ENCODE measurements around the gene PRRT3. TPM values are rescaled to one million over a fixed set of nuclear protein-coding genes. Genes with fewer than 3 reads are reported as not detected.
A peak's percentile ranks its signal among the peaks of the same experiment; 100 is the strongest.
"Not testable (repeated sequence)": the region's sequence is repeated elsewhere in the genome, so short reads cannot be mapped to it uniquely, and the experiment has no call there.

The PRRT3 gene
- total and polyA plus RNA-seq, 2 of the 13 experiments (the other 11 are each of a cell fraction or from before 2014, with no cell fraction given) = 0.22 to 0.44 TPM

DNA sequence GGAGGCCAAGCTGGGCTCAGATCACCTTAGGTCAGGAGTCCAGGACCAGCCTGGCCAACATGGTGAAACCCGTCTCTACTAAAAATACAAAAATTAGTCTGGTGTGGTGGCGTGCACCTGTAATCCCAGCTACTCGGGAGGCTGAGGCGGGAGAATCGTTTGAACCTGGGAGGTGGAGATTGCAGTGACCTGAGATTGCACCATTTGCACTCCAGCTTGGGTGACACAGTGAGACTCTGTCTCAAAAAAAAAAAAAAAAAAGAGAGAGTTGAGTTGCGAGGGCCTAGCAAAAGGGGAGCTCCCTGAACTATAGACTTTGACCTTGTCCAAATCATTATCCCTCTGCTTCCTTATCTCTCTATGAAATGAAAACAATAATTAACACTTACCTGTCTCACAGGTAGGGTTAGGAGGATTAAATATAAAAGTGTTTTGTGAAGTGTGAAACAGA, 51.2 kb downstream of the PRRT3 start (continued):
- peak; percentile 17; the same call in 1 of the 2 replicates for TF ChIP-seq CREB1 (IDR thresholded peaks at IDR 0.05)
- peak; percentile 69 for TF ChIP-seq CREB1 (CRISPR knock-in tag; IDR thresholded peaks at IDR 0.05)
- TF ChIP-seq MED13 (CRISPR knock-in tag; IDR thresholded peaks at IDR 0.05) = 0 out of 2 replicates have a peak, but pooled peaks have one; percentile 49
- TF ChIP-seq ZNF670 (CRISPR knock-in tag; IDR thresholded peaks at IDR 0.05; ENCODE audit: borderline replicate concordance) = 0 out of 2 replicates have a peak, but pooled peaks have one; percentile 19
- peak; percentile 23; the same call in 1 of the 2 replicates for TF ChIP-seq MEF2D (CRISPR knock-in tag; IDR thresholded peaks at IDR 0.05)
- 0 out of 2 replicates have a peak, but pooled peaks have one; percentile 31 for TF ChIP-seq ZNF543 (CRISPR knock-in tag; IDR thresholded peaks at IDR 0.05)
- TF ChIP-seq, protein P1, sequence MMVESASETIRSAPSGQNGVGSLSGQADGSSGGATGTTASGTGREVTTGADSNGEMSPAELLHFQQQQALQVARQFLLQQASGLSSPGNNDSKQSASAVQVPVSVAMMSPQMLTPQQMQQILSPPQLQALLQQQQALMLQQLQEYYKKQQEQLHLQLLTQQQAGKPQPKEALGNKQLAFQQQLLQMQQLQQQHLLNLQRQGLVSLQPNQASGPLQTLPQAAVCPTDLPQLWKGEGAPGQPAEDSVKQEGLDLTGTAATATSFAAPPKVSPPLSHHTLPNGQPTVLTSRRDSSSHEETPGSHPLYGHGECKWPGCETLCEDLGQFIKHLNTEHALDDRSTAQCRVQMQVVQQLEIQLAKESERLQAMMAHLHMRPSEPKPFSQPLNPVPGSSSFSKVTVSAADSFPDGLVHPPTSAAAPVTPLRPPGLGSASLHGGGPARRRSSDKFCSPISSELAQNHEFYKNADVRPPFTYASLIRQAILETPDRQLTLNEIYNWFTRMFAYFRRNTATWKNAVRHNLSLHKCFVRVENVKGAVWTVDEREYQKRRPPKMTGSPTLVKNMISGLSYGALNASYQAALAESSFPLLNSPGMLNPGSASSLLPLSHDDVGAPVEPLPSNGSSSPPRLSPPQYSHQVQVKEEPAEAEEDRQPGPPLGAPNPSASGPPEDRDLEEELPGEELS (CRISPR knock-in tag; IDR thresholded peaks at IDR 0.05) = peak; percentile 41; the same call in 1 of the 2 replicates
- TF ChIP-seq, protein P2, sequence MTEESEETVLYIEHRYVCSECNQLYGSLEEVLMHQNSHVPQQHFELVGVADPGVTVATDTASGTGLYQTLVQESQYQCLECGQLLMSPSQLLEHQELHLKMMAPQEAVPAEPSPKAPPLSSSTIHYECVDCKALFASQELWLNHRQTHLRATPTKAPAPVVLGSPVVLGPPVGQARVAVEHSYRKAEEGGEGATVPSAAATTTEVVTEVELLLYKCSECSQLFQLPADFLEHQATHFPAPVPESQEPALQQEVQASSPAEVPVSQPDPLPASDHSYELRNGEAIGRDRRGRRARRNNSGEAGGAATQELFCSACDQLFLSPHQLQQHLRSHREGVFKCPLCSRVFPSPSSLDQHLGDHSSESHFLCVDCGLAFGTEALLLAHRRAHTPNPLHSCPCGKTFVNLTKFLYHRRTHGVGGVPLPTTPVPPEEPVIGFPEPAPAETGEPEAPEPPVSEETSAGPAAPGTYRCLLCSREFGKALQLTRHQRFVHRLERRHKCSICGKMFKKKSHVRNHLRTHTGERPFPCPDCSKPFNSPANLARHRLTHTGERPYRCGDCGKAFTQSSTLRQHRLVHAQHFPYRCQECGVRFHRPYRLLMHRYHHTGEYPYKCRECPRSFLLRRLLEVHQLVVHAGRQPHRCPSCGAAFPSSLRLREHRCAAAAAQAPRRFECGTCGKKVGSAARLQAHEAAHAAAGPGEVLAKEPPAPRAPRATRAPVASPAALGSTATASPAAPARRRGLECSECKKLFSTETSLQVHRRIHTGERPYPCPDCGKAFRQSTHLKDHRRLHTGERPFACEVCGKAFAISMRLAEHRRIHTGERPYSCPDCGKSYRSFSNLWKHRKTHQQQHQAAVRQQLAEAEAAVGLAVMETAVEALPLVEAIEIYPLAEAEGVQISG (CRISPR knock-in tag; IDR thresholded peaks at IDR 0.05) = peak; percentile 73
- TF ChIP-seq, protein P3, sequence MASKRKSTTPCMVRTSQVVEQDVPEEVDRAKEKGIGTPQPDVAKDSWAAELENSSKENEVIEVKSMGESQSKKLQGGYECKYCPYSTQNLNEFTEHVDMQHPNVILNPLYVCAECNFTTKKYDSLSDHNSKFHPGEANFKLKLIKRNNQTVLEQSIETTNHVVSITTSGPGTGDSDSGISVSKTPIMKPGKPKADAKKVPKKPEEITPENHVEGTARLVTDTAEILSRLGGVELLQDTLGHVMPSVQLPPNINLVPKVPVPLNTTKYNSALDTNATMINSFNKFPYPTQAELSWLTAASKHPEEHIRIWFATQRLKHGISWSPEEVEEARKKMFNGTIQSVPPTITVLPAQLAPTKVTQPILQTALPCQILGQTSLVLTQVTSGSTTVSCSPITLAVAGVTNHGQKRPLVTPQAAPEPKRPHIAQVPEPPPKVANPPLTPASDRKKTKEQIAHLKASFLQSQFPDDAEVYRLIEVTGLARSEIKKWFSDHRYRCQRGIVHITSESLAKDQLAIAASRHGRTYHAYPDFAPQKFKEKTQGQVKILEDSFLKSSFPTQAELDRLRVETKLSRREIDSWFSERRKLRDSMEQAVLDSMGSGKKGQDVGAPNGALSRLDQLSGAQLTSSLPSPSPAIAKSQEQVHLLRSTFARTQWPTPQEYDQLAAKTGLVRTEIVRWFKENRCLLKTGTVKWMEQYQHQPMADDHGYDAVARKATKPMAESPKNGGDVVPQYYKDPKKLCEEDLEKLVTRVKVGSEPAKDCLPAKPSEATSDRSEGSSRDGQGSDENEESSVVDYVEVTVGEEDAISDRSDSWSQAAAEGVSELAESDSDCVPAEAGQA (IDR thresholded peaks at IDR 0.05; ENCODE audit: low read depth) = 0 out of 2 replicates have a peak, but pooled peaks have one; percentile 26
- TF ChIP-seq, protein P3 (CRISPR knock-in tag; IDR thresholded peaks at IDR 0.05; ENCODE audit: borderline replicate concordance) = not testable (repeated sequence)
- TF ChIP-seq TEAD3 (CRISPR knock-in tag; optimal IDR thresholded peaks at IDR 0.05; ENCODE audit: borderline replicate concordance) = peak; percentile 60
- TF ChIP-seq RFXAP (CRISPR knock-in tag; IDR thresholded peaks at IDR 0.05; ENCODE audit: borderline replicate concordance) = peak; percentile 40; the same call in 1 of the 2 replicates
- peak; percentile 83 for TF ChIP-seq NR2F6 (IDR thresholded peaks at IDR 0.05)
- TF ChIP-seq NR2F6 (CRISPR knock-in tag; IDR thresholded peaks at IDR 0.05) = peak; percentile 87
- TF ChIP-seq REPIN1 (CRISPR knock-in tag; IDR thresholded peaks at IDR 0.05; ENCODE audit: borderline replicate concordance, low read depth) = peak; percentile 20; the same call in 1 of the 2 replicates
- TF ChIP-seq SAP130 (CRISPR knock-in tag; IDR thresholded peaks at IDR 0.05; ENCODE audit: low read depth) = peak; percentile 53
- peak; percentile 61; the same call in 1 of the 2 replicates for TF ChIP-seq CHD4 (IDR thresholded peaks at IDR 0.05; ENCODE audit: borderline replicate concordance, low read length)
- TF ChIP-seq SOX13 (IDR thresholded peaks at IDR 0.05) = not testable (repeated sequence)
- TF ChIP-seq SOX13 (CRISPR knock-in tag; conservative IDR thresholded peaks at IDR 0.05 in 1 of 2, IDR thresholded peaks at IDR 0.05 in 1 of 2) = peak in 1 of 2 experiments; percentile 60; a peak in 2 of 4 replicates
- TF ChIP-seq, protein P4, sequence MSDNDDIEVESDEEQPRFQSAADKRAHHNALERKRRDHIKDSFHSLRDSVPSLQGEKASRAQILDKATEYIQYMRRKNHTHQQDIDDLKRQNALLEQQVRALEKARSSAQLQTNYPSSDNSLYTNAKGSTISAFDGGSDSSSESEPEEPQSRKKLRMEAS (IDR thresholded peaks at IDR 0.05) = peak; percentile 38; the same call in 1 of the 2 replicates
- peak; percentile 46; the same call in 1 of the 2 replicates for TF ChIP-seq PITX1 (CRISPR knock-in tag; IDR thresholded peaks at IDR 0.05)

Data from HepG2 (cell line).